Activated naive CD4-positive, alpha-beta T cell treated with anti-CD3 and anti-CD28 coated beads, Interleukin-2, amount 50 U/mL, for 24 hours (primary cell): ENCODE data around the gene PPIP5K1.
"Not testable (repeated sequence)": the region's sequence is repeated elsewhere in the genome, so short reads cannot be mapped to it uniquely, and the experiment has no call there.

Experiments
- H3K27ac Mint-ChIP-seq: one replicate; pipeline ENCODE4 v1.8.0; 2021; ENCODE audit warnings: mild to moderate bottlenecking, mixed read lengths
- H3K27me3 Mint-ChIP-seq: one replicate; pipeline ENCODE4 v1.8.0; 2021; ENCODE audit warnings: mixed read lengths
- H3K36me3 Mint-ChIP-seq: one replicate; pipeline ENCODE4 v1.8.0; 2021; ENCODE audit warnings: mixed read lengths
- H3K4me1 Mint-ChIP-seq: one replicate; pipeline ENCODE4 v1.8.0; 2021; ENCODE audit warnings: mixed read lengths
- H3K4me3 Mint-ChIP-seq: one replicate; pipeline ENCODE4 v1.8.0; 2021; ENCODE audit warnings: mild to moderate bottlenecking, mixed read lengths
- H3K9me3 Mint-ChIP-seq: one replicate; pipeline ENCODE4 v1.8.0; 2021; ENCODE audit warnings: mixed read lengths

PPIP5K1 gene

GRCh38 chr15:43562753-43563152, 27.3 kb downstream of the PPIP5K1 start:
- H3K27me3 Mint-ChIP-seq, H3K4me1 Mint-ChIP-seq, H3K27ac Mint-ChIP-seq, H3K4me3 Mint-ChIP-seq, H3K36me3 Mint-ChIP-seq, H3K9me3 Mint-ChIP-seq: not testable (repeated sequence)

GRCh38 chr15:43552986-43553385, 37.0 kb downstream of the PPIP5K1 start:
- H3K36me3 Mint-ChIP-seq, result peaks cover 12% of the 10 kb centered on the region
- no peaks in the 10 kb centered on the region for H3K27me3 Mint-ChIP-seq
- H3K27ac Mint-ChIP-seq, result no peak overlapping the region
- no peaks in the 10 kb centered on the region for H3K4me1 Mint-ChIP-seq
- H3K9me3 Mint-ChIP-seq, result no peaks in the 10 kb centered on the region
- H3K4me3 Mint-ChIP-seq, result no peak overlapping the region

- Mint-ChIP-seq H3K27ac (no peak overlapping the region), H3K4me1 (no peaks in the 10 kb centered on the region), H3K36me3 (peaks cover 14% of the 10 kb centered on the region), H3K4me3 (no peak overlapping the region), H3K9me3 (no peaks in the 10 kb centered on the region), H3K27me3 (no peaks in the 10 kb centered on the region)
These were observed 37.8 kb downstream of the PPIP5K1 start for GRCh38 chr15:43552256-43552655.

- Mint-ChIP-seq H3K27ac (no peak overlapping the region), H3K27me3 (no peaks in the 10 kb centered on the region), H3K4me3 (no peak overlapping the region), H3K4me1 (no peaks in the 10 kb centered on the region), H3K9me3 (no peaks in the 10 kb centered on the region), H3K36me3 (peaks cover 15% of the 10 kb centered on the region)
These were observed 39.3 kb downstream of the PPIP5K1 start for GRCh38 chr15:43550527-43551363.

- no peaks in the 10 kb centered on the region for H3K9me3 Mint-ChIP-seq
- H3K27ac Mint-ChIP-seq, result no peak overlapping the region
- H3K36me3 Mint-ChIP-seq, result peaks cover 12% of the 10 kb centered on the region
- H3K4me1 Mint-ChIP-seq, result no peaks in the 10 kb centered on the region
- no peaks in the 10 kb centered on the region for H3K27me3 Mint-ChIP-seq
- H3K4me3 Mint-ChIP-seq, result no peak overlapping the region
These were observed 42.5 kb downstream of the PPIP5K1 start for GRCh38 chr15:43547539-43547938.

GRCh38 chr15:43545426-43545825, 44.6 kb downstream of the PPIP5K1 start:
- H3K4me3 Mint-ChIP-seq, result no peak overlapping the region
- H3K27ac Mint-ChIP-seq, result no peak overlapping the region
- no peaks in the 10 kb centered on the region for H3K27me3 Mint-ChIP-seq
- peaks cover 4% of the 10 kb centered on the region for H3K4me1 Mint-ChIP-seq
- H3K9me3 Mint-ChIP-seq, result no peaks in the 10 kb centered on the region
- H3K36me3 Mint-ChIP-seq, result peaks cover 6% of the 10 kb centered on the region

GRCh38 chr15:43544266-43544665, 45.7 kb downstream of the PPIP5K1 start:
- H3K36me3 Mint-ChIP-seq, result peaks cover 5% of the 10 kb centered on the region
- no peaks in the 10 kb centered on the region for H3K9me3 Mint-ChIP-seq
- H3K27ac Mint-ChIP-seq, result no peak overlapping the region

GRCh38 chr15:43541785-43542184, 48.2 kb downstream of the PPIP5K1 start:
- Mint-ChIP-seq H3K4me1 (peaks cover 4% of the 10 kb centered on the region), H3K36me3 (no peaks in the 10 kb centered on the region), H3K27me3 (no peaks in the 10 kb centered on the region), H3K4me3 (no peak overlapping the region), H3K27ac (no peak overlapping the region), H3K9me3 (no peaks in the 10 kb centered on the region)

More at GRCh38 chr15:43544266-43544665, 45.7 kb downstream of the PPIP5K1 start:
- Mint-ChIP-seq H3K27me3 (no peaks in the 10 kb centered on the region), H3K4me1 (peaks cover 4% of the 10 kb centered on the region), H3K4me3 (no peak overlapping the region)

- no peak overlapping the region for H3K4me3 Mint-ChIP-seq
- peaks cover 4% of the 10 kb centered on the region for H3K4me1 Mint-ChIP-seq
- H3K36me3 Mint-ChIP-seq, result no peaks in the 10 kb centered on the region
- H3K27ac Mint-ChIP-seq, result no peak overlapping the region
- no peaks in the 10 kb centered on the region for H3K27me3 Mint-ChIP-seq
- H3K9me3 Mint-ChIP-seq, result no peaks in the 10 kb centered on the region
These were observed 51.9 kb downstream of the PPIP5K1 start for GRCh38 chr15:43538091-43538490.

- no peaks in the 10 kb centered on the region for H3K9me3 Mint-ChIP-seq
These were observed 55.1 kb downstream of the PPIP5K1 start for GRCh38 chr15:43534897-43535296.

GRCh38 chr15:43532826-43533225, 57.2 kb downstream of the PPIP5K1 start:
- not testable (repeated sequence) for H3K36me3 Mint-ChIP-seq, H3K27me3 Mint-ChIP-seq, H3K9me3 Mint-ChIP-seq, H3K4me1 Mint-ChIP-seq, H3K27ac Mint-ChIP-seq, H3K4me3 Mint-ChIP-seq

More at GRCh38 chr15:43534897-43535296, 55.1 kb downstream of the PPIP5K1 start:
- Mint-ChIP-seq H3K36me3 (no peaks in the 10 kb centered on the region), H3K27me3 (no peaks in the 10 kb centered on the region), H3K4me1 (no peaks in the 10 kb centered on the region), H3K27ac (no peak overlapping the region), H3K4me3 (no peak overlapping the region)

- H3K4me3 Mint-ChIP-seq, result no peak overlapping the region
- no peaks in the 10 kb centered on the region for H3K9me3 Mint-ChIP-seq
- H3K27ac Mint-ChIP-seq, result no peak overlapping the region
- no peaks in the 10 kb centered on the region for H3K27me3 Mint-ChIP-seq
- no peaks in the 10 kb centered on the region for H3K36me3 Mint-ChIP-seq
- no peaks in the 10 kb centered on the region for H3K4me1 Mint-ChIP-seq
These were observed 58.9 kb downstream of the PPIP5K1 start for GRCh38 chr15:43531018-43531670.

GRCh38 chr15:43529587-43530345, 60.2 kb downstream of the PPIP5K1 start:
- Mint-ChIP-seq H3K4me3 (no peak overlapping the region), H3K27me3 (no peaks in the 10 kb centered on the region), H3K27ac (no peak overlapping the region), H3K36me3 (no peaks in the 10 kb centered on the region), H3K9me3 (no peaks in the 10 kb centered on the region), H3K4me1 (peaks cover 9% of the 10 kb centered on the region)

- peaks cover 9% of the 10 kb centered on the region for H3K4me1 Mint-ChIP-seq
- no peaks in the 10 kb centered on the region for H3K9me3 Mint-ChIP-seq
- no peak overlapping the region for H3K4me3 Mint-ChIP-seq
- H3K27ac Mint-ChIP-seq, result no peak overlapping the region
- no peaks in the 10 kb centered on the region for H3K36me3 Mint-ChIP-seq
- H3K27me3 Mint-ChIP-seq, result no peaks in the 10 kb centered on the region
These were observed 60.9 kb downstream of the PPIP5K1 start for GRCh38 chr15:43529141-43529540.

- Mint-ChIP-seq H3K36me3 (no peaks in the 10 kb centered on the region), H3K4me3 (no peak overlapping the region), H3K27me3 (no peaks in the 10 kb centered on the region), H3K4me1 (peaks cover 9% of the 10 kb centered on the region), H3K27ac (no peak overlapping the region), H3K9me3 (no peaks in the 10 kb centered on the region)
These were observed 61.4 kb downstream of the PPIP5K1 start for GRCh38 chr15:43528542-43529007.
